Natural killer cell (primary cell): ENCODE results near the gene POLR2E. TPM values are rescaled to one million over a fixed set of nuclear protein-coding genes. Genes with fewer than 3 reads are reported as not detected.

Source experiments
- ATAC-seq, 3 donors: fragments of 150-1000 bp in 2 of 3; fragments of 200-7000 bp in 1 of 3; cut with Tn5 transposase; 1 replicate in 1 of 3; 2 replicates in 2 of 3; pipeline ENCODE4 v1.10.0; 2021; ENCODE audit warnings: mild to moderate bottlenecking in 2 of 3, moderate library complexity in 2 of 3
- DNase-seq, 2 donors: peaks; one replicate each; pipeline versions ENCODE4 v3.0.0 to v3.0.0-alpha.2; 2013 to 2021; ENCODE audit warnings: mixed read lengths in 1 of 2
- H3K27ac ChIP-seq: one replicate; pipeline ENCODE4 v1.5.1; 2013; ENCODE audit warnings: mild to moderate bottlenecking, low read length
- H3K27me3 ChIP-seq: one replicate; pipeline ENCODE4 v1.6.1; 2013; ENCODE audit warnings: low read length; ENCODE audit not compliant: control insufficient read depth, insufficient read depth
- H3K36me3 ChIP-seq: one replicate; pipeline ENCODE4 v1.6.1; 2013; ENCODE audit warnings: low read length; ENCODE audit not compliant: control insufficient read depth, insufficient read depth
- H3K4me1 ChIP-seq: one replicate; pipeline ENCODE4 v1.6.1; 2013; ENCODE audit warnings: low read length; ENCODE audit not compliant: control insufficient read depth, insufficient read depth
- H3K4me3 ChIP-seq: one replicate; pipeline ENCODE4 v1.5.1; 2013; ENCODE audit warnings: low read length
- H3K9me3 ChIP-seq: one replicate; pipeline ENCODE4 v1.6.1; 2013; ENCODE audit warnings: low read length; ENCODE audit not compliant: control insufficient read depth, insufficient read depth
- H3K27ac Mint-ChIP-seq, 2 donors: one replicate each; pipeline ENCODE4 v1.8.0; 2022; ENCODE audit warnings: mild to moderate bottlenecking in 2 of 2, mixed read lengths in 2 of 2, moderate library complexity in 1 of 2
- H3K27me3 Mint-ChIP-seq, 2 donors: one replicate each; pipeline ENCODE4 v1.8.0; 2022; ENCODE audit warnings: low read depth in 2 of 2, mixed read lengths in 2 of 2
- H3K36me3 Mint-ChIP-seq: one replicate; pipeline ENCODE4 v1.8.0; 2022; ENCODE audit warnings: mixed read lengths
- H3K4me1 Mint-ChIP-seq, 2 donors: one replicate each; pipeline ENCODE4 v1.8.0; 2022; ENCODE audit warnings: mixed read lengths in 2 of 2
- H3K4me3 Mint-ChIP-seq: one replicate; pipeline ENCODE4 v1.8.0; 2022; ENCODE audit warnings: mild to moderate bottlenecking, moderate library complexity, mixed read lengths
- H3K9me3 Mint-ChIP-seq, 2 donors: one replicate each; pipeline ENCODE4 v1.8.0; 2022; ENCODE audit warnings: mixed read lengths in 2 of 2
- CTCF ChIP-seq: fragments of 200-600 bp; IDR thresholded peaks from one replicate; pipeline ENCODE4 v1.8.0; 2022; ENCODE audit warnings: antibody characterized with exemption
- WGBS: methylation state at CpG from one replicate; pipeline ENCODE4 v1.1.7; 2013; ENCODE audit warnings: missing lambda C conversion rate; ENCODE audit not compliant: insufficient coverage; 5-methylcytosine and 5-hydroxymethylcytosine counted together
- intact Hi-C: fragments of 100-400 bp; cut with micrococcal nuclease; formaldehyde crosslinking; loops from one replicate; pipeline ENCODE4 v1.14.2; 2022
- total RNA-seq, 4 donors: library from RNA; stranded (reverse); fragments of 120-200 nt in 1 of 4; gene quantifications; one replicate each; pipeline versions ENCODE4 v1.2.3 to v1.2.4, GENCODE V29; 2013 to 2022

POLR2E gene
- total RNA-seq, 3 donors from 2014 or later (not counting 1 experiment from before 2014, with no cell fraction given), result 77.3 to 105 (median 91.6) TPM

DNA sequence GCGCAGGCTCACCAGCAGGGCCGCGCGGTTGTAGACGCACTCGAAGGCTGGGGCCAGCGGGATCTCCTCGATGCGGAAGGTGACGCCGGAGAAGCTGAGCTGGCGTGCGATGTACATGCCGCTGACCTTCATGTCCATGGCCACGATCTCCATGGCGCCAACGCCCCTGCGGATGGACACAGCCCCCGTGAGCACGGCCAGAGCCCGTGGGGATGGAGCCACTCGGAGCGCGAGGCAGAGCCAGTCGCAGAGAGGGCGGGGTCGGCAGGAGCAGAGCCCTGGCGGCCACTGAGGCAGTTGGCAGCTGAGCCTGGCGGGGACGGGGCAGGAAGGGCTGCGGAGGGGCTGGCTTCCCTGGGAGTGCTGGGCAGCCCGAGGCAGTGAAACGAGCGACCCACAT is 23.8 kb upstream of the POLR2E start:
- no peak overlapping the region for H3K27ac Mint-ChIP-seq

GRCh38 chr19:1117654-1118053 is 22.5 kb upstream of the POLR2E start:
- WGBS, result 98% methylated on average over 16 of the region's 16 CpGs
- intact Hi-C loops, result no loop called here
- Histone ChIP-seq H3K4me3 (no peak overlapping the region), H3K36me3 (peaks cover 68% of the 10 kb centered on the region), H3K9me3 (no peaks in the 10 kb centered on the region), H3K27ac (no peak overlapping the region), H3K4me1 (peaks cover 13% of the 10 kb centered on the region), H3K27me3 (no peaks in the 10 kb centered on the region)
- Mint-ChIP-seq H3K36me3 (no peaks in the 10 kb centered on the region), H3K4me3 (no peak overlapping the region), H3K27me3 (no peaks in the 10 kb centered on the region), H3K27ac (no peak overlapping the region), H3K4me1 (no peaks in the 10 kb centered on the region), H3K9me3 (no peaks in the 10 kb centered on the region)
- no peak for TF ChIP-seq CTCF
- DNase-seq (no peak), ATAC-seq (no peak)

More for the DNA sequence above, 23.8 kb upstream of the POLR2E start:
- Mint-ChIP-seq H3K9me3 (no peaks in the 10 kb centered on the region), H3K27me3 (no peaks in the 10 kb centered on the region), H3K4me1 (no peaks in the 10 kb centered on the region), H3K36me3 (no peaks in the 10 kb centered on the region), H3K4me3 (no peak overlapping the region)
- 98% methylated on average over 34 of the region's 34 CpGs for WGBS
- H3K4me3 ChIP-seq, result no peak overlapping the region
- H3K36me3 ChIP-seq, result peaks cover 75% of the 10 kb centered on the region
- ATAC-seq (no peak), DNase-seq (no peak)
- no peaks in the 10 kb centered on the region for H3K27me3 ChIP-seq
- H3K27ac ChIP-seq, result no peak overlapping the region
- no peak for TF ChIP-seq CTCF
- intact Hi-C loops, result no loop called here
- no peaks in the 10 kb centered on the region for H3K9me3 ChIP-seq
- H3K4me1 ChIP-seq, result no peaks in the 10 kb centered on the region

- Histone ChIP-seq H3K9me3 (no peaks in the 10 kb centered on the region), H3K36me3 (peaks cover 67% of the 10 kb centered on the region), H3K4me1 (peaks cover 13% of the 10 kb centered on the region), H3K4me3 (no peak overlapping the region), H3K27ac (no peak overlapping the region), H3K27me3 (no peaks in the 10 kb centered on the region)
- no peak overlapping the region for H3K27ac Mint-ChIP-seq
- DNase-seq (no peak), ATAC-seq (no peak)
- no peaks in the 10 kb centered on the region for H3K4me1 Mint-ChIP-seq
- no peaks in the 10 kb centered on the region for H3K36me3 Mint-ChIP-seq
- H3K9me3 Mint-ChIP-seq, result no peaks in the 10 kb centered on the region
- H3K4me3 Mint-ChIP-seq, result no peak overlapping the region
- H3K27me3 Mint-ChIP-seq, result no peaks in the 10 kb centered on the region
- WGBS, result 97% methylated on average over 52 of the region's 52 CpGs
- no peak for TF ChIP-seq CTCF
- intact Hi-C loops, result no loop called here
These were observed 21.8 kb upstream of the POLR2E start for GRCh38 chr19:1116726-1117581.
